Ascending aorta (tissue), 2 donors: ENCODE data around the gene UTS2R. TPM values are rescaled to one million over a fixed set of nuclear protein-coding genes. Genes with fewer than 3 reads are reported as not detected.

Experiments
- DNase-seq, 2 donors: peaks; one replicate each; pipeline ENCODE4 v3.0.0-alpha.2; 2019; ENCODE audit warnings: low spot score in 2 of 2
- H3K27ac ChIP-seq, 2 donors: fragments of 200-600 bp; sonication (generic); one replicate each; pipeline ENCODE4 v1.5.1; 2016 to 2017; ENCODE audit warnings: mild to moderate bottlenecking in 1 of 2
- H3K27me3 ChIP-seq: fragments of 200-600 bp; sonication (generic); one replicate; pipeline ENCODE4 v1.5.1; 2017
- H3K36me3 ChIP-seq, 2 donors: fragments of 200-600 bp; sonication (generic); one replicate each; pipeline ENCODE4 v1.5.1; 2016
- H3K4me1 ChIP-seq, 2 donors: fragments of 200-600 bp; sonication (generic); one replicate each; pipeline ENCODE4 v1.5.1; 2016 to 2017; ENCODE audit warnings: mild to moderate bottlenecking in 1 of 2
- H3K4me3 ChIP-seq, 2 donors: fragments of 200-600 bp; sonication (generic); one replicate each; pipeline ENCODE4 v1.5.1; 2016 to 2017; ENCODE audit warnings: mild to moderate bottlenecking in 1 of 2
- H3K9me3 ChIP-seq, 2 donors: fragments of 200-600 bp; sonication (generic); one replicate each; pipeline ENCODE4 v1.5.1; 2016
- intact Hi-C: fragments of 100-400 bp; cut with DNase I; formaldehyde crosslinking; loops from one replicate; pipeline ENCODE4 v1.15.1; 2023
- total RNA-seq: library from RNA; depleted of rRNA; stranded (reverse); fragments of >200 nt; gene quantifications from one replicate; pipeline ENCODE4 v1.1.0, GENCODE V29; 2016
- TF ChIP-seq, protein P1 (sequence below), 3 experiments: fragments of 200-600 bp in 2 of 3; fragments of 450-650 bp in 1 of 3; sonication (generic) in 2 of 3; IDR thresholded peaks; one replicate each; pipeline ENCODE4 v1.5.1; 2016 to 2019; ENCODE audit warnings: antibody characterized with exemption in 3 of 3, mild to moderate bottlenecking in 1 of 3, moderate library complexity in 1 of 3

UTS2R gene
- total RNA-seq, 1 donor from 2014 or later = not detected

GRCh38 chr17:82333279-82334171 lies 38.0 kb upstream of the UTS2R start, which contains the start of gene SECTM1:
Gene SECTM1, minus strand, starts transcription at chr17:82333766. Its CDS starts 6,526 bp downstream, at chr17:82327240.
- H3K4me1 ChIP-seq = peaks cover 14 to 25% of the 10 kb centered on the region in 2 donors

GRCh38 chr17:82334204-82334621 lies 37.4 kb upstream of the UTS2R start:
- no peak for DNase-seq
- no peak overlapping the region for H3K27ac ChIP-seq
- H3K4me1 ChIP-seq = peaks cover 18 to 25% of the 10 kb centered on the region in 2 donors

More at GRCh38 chr17:82333279-82334171, 38.0 kb upstream of the UTS2R start, which contains the start of gene SECTM1:
- Histone ChIP-seq H3K4me3 (peak within 1 kb of the TSS; percentile 40 to 69), H3K27ac (no peak within 1 kb of the TSS), H3K27me3 (no peaks in the 10 kb centered on the region), H3K36me3 (no peaks in the 10 kb centered on the region), H3K9me3 (no peaks in the 10 kb centered on the region)
- intact Hi-C loops = no loop called here
- TF ChIP-seq, protein P1, sequence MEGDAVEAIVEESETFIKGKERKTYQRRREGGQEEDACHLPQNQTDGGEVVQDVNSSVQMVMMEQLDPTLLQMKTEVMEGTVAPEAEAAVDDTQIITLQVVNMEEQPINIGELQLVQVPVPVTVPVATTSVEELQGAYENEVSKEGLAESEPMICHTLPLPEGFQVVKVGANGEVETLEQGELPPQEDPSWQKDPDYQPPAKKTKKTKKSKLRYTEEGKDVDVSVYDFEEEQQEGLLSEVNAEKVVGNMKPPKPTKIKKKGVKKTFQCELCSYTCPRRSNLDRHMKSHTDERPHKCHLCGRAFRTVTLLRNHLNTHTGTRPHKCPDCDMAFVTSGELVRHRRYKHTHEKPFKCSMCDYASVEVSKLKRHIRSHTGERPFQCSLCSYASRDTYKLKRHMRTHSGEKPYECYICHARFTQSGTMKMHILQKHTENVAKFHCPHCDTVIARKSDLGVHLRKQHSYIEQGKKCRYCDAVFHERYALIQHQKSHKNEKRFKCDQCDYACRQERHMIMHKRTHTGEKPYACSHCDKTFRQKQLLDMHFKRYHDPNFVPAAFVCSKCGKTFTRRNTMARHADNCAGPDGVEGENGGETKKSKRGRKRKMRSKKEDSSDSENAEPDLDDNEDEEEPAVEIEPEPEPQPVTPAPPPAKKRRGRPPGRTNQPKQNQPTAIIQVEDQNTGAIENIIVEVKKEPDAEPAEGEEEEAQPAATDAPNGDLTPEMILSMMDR (IDR thresholded peaks at IDR 0.05) = no peak
- DNase-seq = no peak

GRCh38 chr17:82334622-82335394 lies 36.8 kb upstream of the UTS2R start:
- no peaks in the 10 kb centered on the region for H3K9me3 ChIP-seq
- no peak for DNase-seq
- TF ChIP-seq, protein P1 (IDR thresholded peaks at IDR 0.05) = no peak
- peak overlapping the region in 1 of 2 donors; percentile 4 for H3K27ac ChIP-seq
- no peaks in the 10 kb centered on the region for H3K36me3 ChIP-seq
- no peaks in the 10 kb centered on the region for H3K27me3 ChIP-seq
- H3K4me1 ChIP-seq = peaks cover 22 to 28% of the 10 kb centered on the region in 2 donors
- intact Hi-C loops = no loop called here
- peak overlapping the region; percentile 40 to 69 for H3K4me3 ChIP-seq

More at GRCh38 chr17:82334204-82334621, 37.4 kb upstream of the UTS2R start:
- no peaks in the 10 kb centered on the region for H3K9me3 ChIP-seq
- intact Hi-C loops = no loop called here
- H3K4me3 ChIP-seq = peak overlapping the region; percentile 40 to 69
- no peaks in the 10 kb centered on the region for H3K36me3 ChIP-seq
- no peaks in the 10 kb centered on the region for H3K27me3 ChIP-seq
- TF ChIP-seq, protein P1 (IDR thresholded peaks at IDR 0.05) = no peak

DNA sequence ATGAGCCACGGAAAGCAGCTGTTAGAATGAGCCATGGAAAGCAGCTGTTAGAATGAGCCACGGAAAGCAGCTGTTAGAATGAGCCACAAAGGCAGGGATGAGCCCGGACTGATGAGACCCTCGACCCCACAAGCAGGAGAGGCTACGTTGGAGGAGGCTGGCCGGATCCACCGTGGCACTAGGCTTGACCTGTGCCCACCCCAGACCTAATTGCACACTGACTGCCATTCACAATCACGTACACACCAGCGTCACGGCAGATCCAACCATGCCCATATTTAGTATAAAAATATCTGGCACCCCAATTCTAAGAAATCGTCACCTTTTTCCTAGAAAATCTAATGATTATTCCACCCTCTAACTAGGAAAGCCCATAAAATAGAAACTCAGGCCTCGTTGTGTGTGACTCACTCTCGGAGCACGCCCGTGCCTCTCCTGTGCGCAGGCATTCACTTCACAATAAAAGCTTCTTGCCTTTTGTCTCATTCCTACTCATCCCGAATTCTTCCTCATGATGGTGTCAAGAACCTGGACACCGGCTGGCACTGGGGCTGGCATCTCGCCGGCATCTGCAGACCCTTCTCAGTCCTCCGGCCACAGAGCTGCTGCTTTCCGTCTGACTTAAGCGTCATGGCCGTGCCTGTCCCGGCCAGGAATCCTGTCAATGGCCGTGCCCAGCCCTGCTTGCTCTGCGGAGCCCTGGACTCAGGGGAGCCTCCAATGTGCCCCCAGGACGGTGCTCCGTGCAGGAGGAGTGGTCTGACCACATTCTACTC lies 32.5 kb upstream of the UTS2R start:
- Histone ChIP-seq H3K9me3 (no peaks in the 10 kb centered on the region), H3K27me3 (no peaks in the 10 kb centered on the region), H3K36me3 (no peaks in the 10 kb centered on the region), H3K4me1 (peaks cover 15 to 17% of the 10 kb centered on the region in 2 donors), H3K4me3 (peak overlapping the region; percentile 18 to 73), H3K27ac (no peak overlapping the region)
- TF ChIP-seq, protein P1 (IDR thresholded peaks at IDR 0.05) = no peak
- DNase-seq = no peak
- intact Hi-C loops = no loop called here
